NCI-H1048 (cell line): Measurements from ENCODE around the gene PIM2.

Source experiments
- DNase-seq: peaks from one replicate; lab custom pipeline; 2025; lab: John Stamatoyannopoulos, UW

Gene PIM2

GRCh38 chrX:48864210-48864609 lies 54.6 kb downstream of the PIM2 start:
- no peak for DNase-seq
